Endothelial cell of umbilical vein (primary cell): ENCODE results near the gene LRCOL1.

Experiments used
- CTCF ChIP-seq, 2 donors: IDR thresholded peaks; 1 replicate in 1 of 2; 2 replicates in 1 of 2; pipeline ENCODE4 v1.5.1; 2011; ENCODE audit warnings: low read length in 2 of 2, mild to moderate bottlenecking in 2 of 2, moderate library complexity in 2 of 2, control low read depth in 1 of 2, inconsistent platforms in 1 of 2, low read depth in 1 of 2; ENCODE audit not compliant: insufficient read depth in 1 of 2; ENCODE audit errors: extremely low read depth in 1 of 2
- EZH2 ChIP-seq: IDR thresholded peaks from 2 replicates; pipeline ENCODE4 v1.6.1; 2012; ENCODE audit warnings: borderline replicate concordance, low read depth, mild to moderate bottlenecking, moderate library complexity, low read length, inconsistent platforms; ENCODE audit not compliant: severe bottlenecking
- FOS ChIP-seq: IDR thresholded peaks from 2 replicates; pipeline ENCODE4 v1.6.1; 2011; ENCODE audit warnings: mild to moderate bottlenecking, low read length, moderate library complexity, borderline replicate concordance; ENCODE audit not compliant: insufficient read depth
- JUN ChIP-seq: IDR thresholded peaks from 2 replicates; pipeline ENCODE4 v1.6.1; 2011; ENCODE audit warnings: borderline replicate concordance, low read depth; ENCODE audit not compliant: insufficient read length, insufficient read depth
- MAX ChIP-seq: IDR thresholded peaks from 2 replicates; pipeline ENCODE4 v1.6.1; 2011; ENCODE audit not compliant: insufficient read depth, insufficient read length
- MYC ChIP-seq: IDR thresholded peaks from one replicate; pipeline ENCODE4 v1.6.1; 2011; ENCODE audit warnings: mild to moderate bottlenecking, low read depth, low read length
- POLR2A ChIP-seq: IDR thresholded peaks from 2 replicates; pipeline ENCODE4 v1.6.1; 2012; ENCODE audit warnings: low read depth, mild to moderate bottlenecking, control low read depth, low read length
- POLR2AphosphoS5 ChIP-seq: IDR thresholded peaks from 2 replicates; pipeline ENCODE4 v1.6.1; 2012; ENCODE audit warnings: low read depth, mild to moderate bottlenecking, control low read depth, low read length, moderate library complexity; ENCODE audit not compliant: insufficient read depth

GRCh38 chr12:132633901-132634300 lies 23.5 kb upstream of the LRCOL1 start:
- no peak for TF ChIP-seq CTCF (IDR thresholded peaks at IDR 0.05; ENCODE audit: extremely low read depth in 1 of 2, insufficient read depth in 1 of 2, low read depth in 1 of 2, low read length in 2 of 2)
- no peak for TF ChIP-seq POLR2AphosphoS5
- no peak for TF ChIP-seq MYC
- no peak for TF ChIP-seq JUN
- TF ChIP-seq MAX: no peak
- no peak for TF ChIP-seq POLR2A
- no peak for TF ChIP-seq FOS
- no peak for TF ChIP-seq EZH2
